Left ventricle myocardium inferior (tissue), 1 donor: Measurements from ENCODE around the gene UCKL1. TPM values are rescaled to one million over a fixed set of nuclear protein-coding genes. Genes with fewer than 3 reads are reported as not detected.

Source experiments
- DNase-seq: peaks from one replicate; pipeline ENCODE4 v3.0.0-alpha.2; 2020
- H3K27ac ChIP-seq: fragments of 200-600 bp; replicated peaks from 2 replicates; pipeline ENCODE4 v1.8.0; 2021
- H3K27me3 ChIP-seq: fragments of 200-600 bp; 2 replicates; pipeline ENCODE4 v1.8.0; 2021; ENCODE audit warnings: low read depth
- H3K36me3 ChIP-seq: fragments of 200-600 bp; 2 replicates; pipeline ENCODE4 v1.8.0; 2021
- H3K4me1 ChIP-seq: fragments of 200-600 bp; 2 replicates; pipeline ENCODE4 v1.8.0; 2021
- H3K4me3 ChIP-seq: fragments of 200-600 bp; 2 replicates; pipeline ENCODE4 v1.8.0; 2021; ENCODE audit warnings: mild to moderate bottlenecking, moderate library complexity
- H3K9me3 ChIP-seq: fragments of 200-600 bp; replicated peaks from 2 replicates; pipeline ENCODE4 v1.8.0; 2021
- CTCF ChIP-seq: fragments of 200-600 bp; IDR thresholded peaks from 2 replicates; pipeline ENCODE4 v1.8.0; 2021; ENCODE audit warnings: antibody characterized with exemption, mild to moderate bottlenecking, borderline replicate concordance
- intact Hi-C: fragments of 100-400 bp; cut with micrococcal nuclease; formaldehyde crosslinking; loops from one replicate; pipeline ENCODE4 v1.11.0; 2022
- total RNA-seq: library from RNA; stranded (reverse); fragmentation: NEBNext Ultra II Directional; extraction: Animal tissue kit (Norgen Biotek cat#: 25700); gene quantifications from one replicate; pipeline ENCODE4 v1.2.1, GENCODE V29; 2021
- donor health status: DM: no; HTN: yes; CAD: no; lungs with severe emphysema.

Gene UCKL1
- total RNA-seq, 1 donor from 2014 or later: 41.0 TPM

GRCh38 chr20:63935447-63935846 lies 20.8 kb downstream of the UCKL1 start:
- intact Hi-C loops: no loop called here
- no peak for DNase-seq
- Histone ChIP-seq H3K9me3 (no peaks in the 10 kb centered on the region), H3K4me1 (peaks cover 36% of the 10 kb centered on the region), H3K4me3 (no peak overlapping the region), H3K36me3 (peaks cover 73% of the 10 kb centered on the region), H3K27me3 (no peaks in the 10 kb centered on the region), H3K27ac (no peak overlapping the region)
- no peak for TF ChIP-seq CTCF

GRCh38 chr20:63934271-63935068 lies 21.7 kb downstream of the UCKL1 start:
- Histone ChIP-seq H3K9me3 (no peaks in the 10 kb centered on the region), H3K4me3 (no peak overlapping the region), H3K27me3 (no peaks in the 10 kb centered on the region), H3K36me3 (peaks cover 74% of the 10 kb centered on the region), H3K27ac (peak overlapping the region; percentile 4), H3K4me1 (peaks cover 46% of the 10 kb centered on the region)
- TF ChIP-seq CTCF: peak; percentile 38
- DNase-seq: no peak
- intact Hi-C loops: no loop called here

GRCh38 chr20:63933646-63934045 lies 22.6 kb downstream of the UCKL1 start:
- H3K4me3 ChIP-seq: no peak overlapping the region
- H3K36me3 ChIP-seq: peaks cover 74% of the 10 kb centered on the region
- peak overlapping the region; percentile 4 for H3K27ac ChIP-seq
- intact Hi-C loops: no loop called here
- H3K9me3 ChIP-seq: no peaks in the 10 kb centered on the region
- no peak for TF ChIP-seq CTCF
- no peak for DNase-seq
- peaks cover 47% of the 10 kb centered on the region for H3K4me1 ChIP-seq
- no peaks in the 10 kb centered on the region for H3K27me3 ChIP-seq

GRCh38 chr20:63932606-63933160 lies 23.5 kb downstream of the UCKL1 start:
- no peaks in the 10 kb centered on the region for H3K27me3 ChIP-seq
- intact Hi-C loops: no loop called here
- no peaks in the 10 kb centered on the region for H3K9me3 ChIP-seq
- no peak for DNase-seq
- H3K4me1 ChIP-seq: peaks cover 48% of the 10 kb centered on the region
- no peak overlapping the region for H3K27ac ChIP-seq
- H3K36me3 ChIP-seq: peaks cover 74% of the 10 kb centered on the region
- no peak for TF ChIP-seq CTCF
- H3K4me3 ChIP-seq: no peak overlapping the region

- peak overlapping the region; percentile 83 for H3K27ac ChIP-seq
Measured at GRCh38 chr20:63931735-63932134, 24.5 kb downstream of the UCKL1 start.

More at GRCh38 chr20:63931735-63932134, 24.5 kb downstream of the UCKL1 start:
- Histone ChIP-seq H3K27me3 (no peaks in the 10 kb centered on the region), H3K4me3 (no peak overlapping the region), H3K36me3 (peaks cover 73% of the 10 kb centered on the region), H3K4me1 (peaks cover 57% of the 10 kb centered on the region), H3K9me3 (no peaks in the 10 kb centered on the region)
- intact Hi-C loops: no loop called here
- no peak for DNase-seq
- TF ChIP-seq CTCF: no peak
